Liver (tissue), 9 donors: ENCODE measurements around the gene LATS2. TPM values are rescaled to one million over a fixed set of nuclear protein-coding genes. Genes with fewer than 3 reads are reported as not detected.

Source experiments
- DNase-seq: peaks from one replicate; pipeline ENCODE4 v3.0.0-alpha.2; 2017; ENCODE audit warnings: low spot score
- H3K27ac ChIP-seq, 2 donors: one replicate each; pipeline ENCODE4 v1.7.0; 2013; ENCODE audit warnings: inconsistent platforms in 2 of 2, low read length in 2 of 2, control low read depth in 1 of 2, low read depth in 1 of 2, mild to moderate bottlenecking in 1 of 2
- H3K27me3 ChIP-seq, 4 donors: one replicate each; pipeline versions ENCODE4 v1.6.1 to v1.7.0; 2013; ENCODE audit warnings: low read length in 3 of 4, inconsistent platforms in 1 of 4, mild to moderate bottlenecking in 1 of 4, moderate library complexity in 1 of 4; ENCODE audit not compliant: control insufficient read depth in 4 of 4, insufficient read depth in 4 of 4
- H3K36me3 ChIP-seq, 4 donors: one replicate each; pipeline versions ENCODE4 v1.6.1 to v1.7.0; 2013; ENCODE audit warnings: low read length in 3 of 4, mild to moderate bottlenecking in 3 of 4, low read depth in 1 of 4, moderate library complexity in 1 of 4; ENCODE audit not compliant: control insufficient read depth in 4 of 4, insufficient read depth in 3 of 4
- H3K4me1 ChIP-seq, 4 donors: one replicate each; pipeline versions ENCODE4 v1.6.1 to v1.7.0; 2013; ENCODE audit warnings: low read length in 3 of 4, mild to moderate bottlenecking in 3 of 4, moderate library complexity in 1 of 4; ENCODE audit not compliant: control insufficient read depth in 4 of 4, insufficient read depth in 4 of 4
- H3K4me3 ChIP-seq, 3 donors: one replicate each; pipeline versions ENCODE4 v1.6.1 to v1.7.0; 2013; ENCODE audit warnings: low read length in 3 of 3, control low read depth in 1 of 3, low read depth in 1 of 3, mild to moderate bottlenecking in 1 of 3
- H3K9ac ChIP-seq, 2 donors: one replicate each; pipeline ENCODE4 v1.7.0; 2013; ENCODE audit warnings: low read length in 2 of 2, mild to moderate bottlenecking in 2 of 2, moderate library complexity in 2 of 2, control low read depth in 1 of 2, low read depth in 1 of 2
- H3K9me3 ChIP-seq, 4 donors: one replicate each; pipeline versions ENCODE4 v1.6.1 to v1.7.0; 2013; ENCODE audit warnings: low read length in 3 of 4; ENCODE audit not compliant: control insufficient read depth in 4 of 4
- ATF3 ChIP-seq: IDR thresholded peaks from 2 replicates; pipeline ENCODE4 v1.6.1; 2016; ENCODE audit warnings: antibody characterized with exemption
- CTCF ChIP-seq: fragments of 150-350 bp; IDR thresholded peaks from 2 replicates; pipeline ENCODE4 v1.5.1; 2017; ENCODE audit warnings: improper control_type of control experiment, low read depth, low read length; ENCODE audit not compliant: missing input control
- EGR1 ChIP-seq, 2 donors: IDR thresholded peaks; 2 replicates each; pipeline ENCODE4 v1.6.1; 2016 to 2018; ENCODE audit warnings: antibody characterized with exemption in 2 of 2, low read depth in 2 of 2
- FOXA2 ChIP-seq: IDR thresholded peaks from 2 replicates; pipeline ENCODE4 v1.6.1; 2016; ENCODE audit warnings: antibody characterized with exemption
- HNF4A ChIP-seq, 2 donors: conservative IDR thresholded peaks; 2 replicates each; pipeline ENCODE4 v1.6.1; 2016; ENCODE audit warnings: antibody characterized with exemption in 2 of 2, mild to moderate bottlenecking in 2 of 2
- HNF4G ChIP-seq: IDR thresholded peaks from 2 replicates; pipeline ENCODE4 v1.6.1; 2016; ENCODE audit warnings: antibody characterized with exemption
- MAX ChIP-seq: IDR thresholded peaks from 2 replicates; pipeline ENCODE4 v1.6.1; 2016; ENCODE audit warnings: antibody characterized with exemption
- RAD21 ChIP-seq, 2 donors: IDR thresholded peaks; 2 replicates each; pipeline ENCODE4 v1.6.1; 2016; ENCODE audit warnings: antibody characterized with exemption in 2 of 2, mild to moderate bottlenecking in 2 of 2
- REST ChIP-seq: IDR thresholded peaks from 2 replicates; pipeline ENCODE4 v1.6.1; 2016; ENCODE audit warnings: antibody characterized with exemption, mild to moderate bottlenecking
- RXRA ChIP-seq, 2 donors: IDR thresholded peaks; 2 replicates each; pipeline ENCODE4 v1.6.1; 2017 to 2018; ENCODE audit warnings: antibody characterized with exemption in 2 of 2, mild to moderate bottlenecking in 1 of 2
- SP1 ChIP-seq: IDR thresholded peaks from 2 replicates; pipeline ENCODE4 v1.6.1; 2018; ENCODE audit warnings: antibody characterized with exemption, mild to moderate bottlenecking
- whole genome bisulfite sequencing: extraction: QIAGEN DNeasy Blood & Tissue Kit; methylation state at CpG from one replicate; pipeline ENCODE4 v1.1.7; 2013; 5-methylcytosine and 5-hydroxymethylcytosine counted together
- polyA plus RNA-seq, 2 donors: library from polyadenylated mRNA; stranded (reverse) in 1 of 2; unstranded in 1 of 2; fragments of 200-250 nt in 1 of 2; fragments of >200 nt in 1 of 2; fragmentation: Nextera tagmentation in 1 of 2; extraction: Ambion mirVana in 1 of 2; gene quantifications; one replicate each; pipeline versions ENCODE4 v1.2.1 to v1.2.3, GENCODE V29; 2013 to 2015
- total RNA-seq, 2 donors: library from RNA; depleted of rRNA; stranded (reverse); fragments of >200 nt; gene quantifications; one replicate each; pipeline ENCODE4 v1.2.3, GENCODE V29; 2014
- donor health status: healthy.
- donor health status: healthy.
- donor health status: healthy.
- donor health status: healthy.
- donor health status: healthy.

LATS2 gene
- total and polyA plus RNA-seq, 4 donors, result 1.6 to 7.0 (median 4.4) TPM

- TF ChIP-seq CTCF (no peak), MAX (no peak), HNF4A (conservative IDR thresholded peaks at IDR 0.05) (no peak)
Observed at GRCh38 chr13:20988033-20988908, 73.1 kb downstream of the LATS2 start (continued).

- TF ChIP-seq HNF4G (no peak), RXRA (IDR thresholded peaks at IDR 0.05) (no peak), REST (no peak), EGR1 (IDR thresholded peaks at IDR 0.05; ENCODE audit: low read depth in 2 of 2) (no peak), CTCF (no peak), FOXA2 (no peak), SP1 (no peak), MAX (no peak), RAD21 (IDR thresholded peaks at IDR 0.05) (no peak), ATF3 (no peak)
- H3K9ac ChIP-seq, result no peak overlapping the region
- H3K27ac ChIP-seq, result no peak overlapping the region
- H3K27me3 ChIP-seq, result no peaks in the 10 kb centered on the region
- peaks cover 20 to 44% (median 32%) of the 10 kb centered on the region in 4 donors for H3K36me3 ChIP-seq
- no peak overlapping the region for H3K4me3 ChIP-seq
- H3K9me3 ChIP-seq, result no peaks in the 10 kb centered on the region
- WGBS, result 94% methylated on average over 11 of the region's 11 CpGs
- DNase-seq, result no peak
- no peaks in the 10 kb centered on the region for H3K4me1 ChIP-seq
Observed at GRCh38 chr13:20987599-20987998, 73.8 kb downstream of the LATS2 start.
